ENCODE results near the gene MIER2.

The MIER2 gene

DNA sequence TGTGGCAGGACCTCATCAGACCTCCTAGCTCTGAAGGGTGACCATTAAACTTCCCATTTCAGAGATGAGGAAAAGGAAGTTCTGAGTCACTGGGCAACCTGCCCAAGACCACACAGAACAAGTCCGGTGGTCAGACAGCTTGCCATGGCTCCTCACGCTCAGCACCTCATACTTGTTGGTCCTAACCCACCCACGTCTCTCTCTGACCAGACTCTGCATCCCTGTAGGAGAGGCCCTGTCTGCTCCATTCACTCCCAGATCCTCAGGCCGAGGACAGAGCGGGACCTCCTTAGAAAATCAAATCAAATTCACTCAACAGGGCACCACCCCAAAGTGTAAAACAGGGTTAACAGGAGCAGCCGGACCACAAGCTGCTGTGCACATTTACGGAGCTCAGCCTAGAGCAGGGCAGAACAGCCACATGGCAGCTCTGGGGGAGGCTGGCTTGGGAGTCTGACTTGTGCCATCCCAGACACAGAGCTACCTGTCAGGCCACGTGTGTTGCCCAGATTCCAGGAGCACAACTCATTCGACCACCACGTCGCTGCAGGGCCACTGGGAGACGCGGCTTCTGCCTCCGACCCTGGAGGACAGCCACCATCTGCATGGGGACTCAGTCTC, 1.7 kb downstream of the MIER2 start:
- H2AFZ ChIP-seq (ENCODE audit: low read depth, low read length): no peak overlapping the region
- H4K20me1 ChIP-seq (ENCODE audit: insufficient read depth, low read length): peaks cover 43% of the 10 kb centered on the region
- TF ChIP-seq, protein P1, sequence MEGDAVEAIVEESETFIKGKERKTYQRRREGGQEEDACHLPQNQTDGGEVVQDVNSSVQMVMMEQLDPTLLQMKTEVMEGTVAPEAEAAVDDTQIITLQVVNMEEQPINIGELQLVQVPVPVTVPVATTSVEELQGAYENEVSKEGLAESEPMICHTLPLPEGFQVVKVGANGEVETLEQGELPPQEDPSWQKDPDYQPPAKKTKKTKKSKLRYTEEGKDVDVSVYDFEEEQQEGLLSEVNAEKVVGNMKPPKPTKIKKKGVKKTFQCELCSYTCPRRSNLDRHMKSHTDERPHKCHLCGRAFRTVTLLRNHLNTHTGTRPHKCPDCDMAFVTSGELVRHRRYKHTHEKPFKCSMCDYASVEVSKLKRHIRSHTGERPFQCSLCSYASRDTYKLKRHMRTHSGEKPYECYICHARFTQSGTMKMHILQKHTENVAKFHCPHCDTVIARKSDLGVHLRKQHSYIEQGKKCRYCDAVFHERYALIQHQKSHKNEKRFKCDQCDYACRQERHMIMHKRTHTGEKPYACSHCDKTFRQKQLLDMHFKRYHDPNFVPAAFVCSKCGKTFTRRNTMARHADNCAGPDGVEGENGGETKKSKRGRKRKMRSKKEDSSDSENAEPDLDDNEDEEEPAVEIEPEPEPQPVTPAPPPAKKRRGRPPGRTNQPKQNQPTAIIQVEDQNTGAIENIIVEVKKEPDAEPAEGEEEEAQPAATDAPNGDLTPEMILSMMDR (IDR thresholded peaks at IDR 0.05; ENCODE audit: borderline replicate concordance, extremely low read depth, low read length, poor library complexity, severe bottlenecking): no peak
- no peak for TF ChIP-seq EZH2 (IDR thresholded peaks at IDR 0.05; ENCODE audit: borderline replicate concordance, low read depth, low read length, severe bottlenecking)
- peaks cover 38% of the 10 kb centered on the region for H3K36me3 ChIP-seq (ENCODE audit: insufficient read depth, low read length)
- H3K79me2 ChIP-seq (ENCODE audit: insufficient read depth, low read length): peaks cover 63% of the 10 kb centered on the region
- no peak for ATAC-seq (ENCODE audit: insufficient read depth, low read depth)
- H3K9ac ChIP-seq (ENCODE audit: low read depth, low read length): peak overlapping the region; percentile 84
- DNase-seq: no peak
- peaks cover 55% of the 10 kb centered on the region for H3K4me1 ChIP-seq (ENCODE audit: insufficient read depth, low read length)
- peak overlapping the region in 1 of 2 experiments; percentile 80; a peak in 2 of 4 replicates for H3K4me3 ChIP-seq (ENCODE audit: low read depth in 1 of 2, low read length in 2 of 2)
- peak overlapping the region; percentile 85 for H3K4me2 ChIP-seq (ENCODE audit: insufficient read depth, low read length)
- no peaks in the 10 kb centered on the region for H3K9me3 ChIP-seq (ENCODE audit: insufficient read depth, low read length, severe bottlenecking)
- H3K27me3 ChIP-seq (ENCODE audit: insufficient read depth, low read length, poor library complexity): no peaks in the 10 kb centered on the region
- H3K27ac ChIP-seq (ENCODE audit: low read length): peak overlapping the region; percentile 71

DNA sequence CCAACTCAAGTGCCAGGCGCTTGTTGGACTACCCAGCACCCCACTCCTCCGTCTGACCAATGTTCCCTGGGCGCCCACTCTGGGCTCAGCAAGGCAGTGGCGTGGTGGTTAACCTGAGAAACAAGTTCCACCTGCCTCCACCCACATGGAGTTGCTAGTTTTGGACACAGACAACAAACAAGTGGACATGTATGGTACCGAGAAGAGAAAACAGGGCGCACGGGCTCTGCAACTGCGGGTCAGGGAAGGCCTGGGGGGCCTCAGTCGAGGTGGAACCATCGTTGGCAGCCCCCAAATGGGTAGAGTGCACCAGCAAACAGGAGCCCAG, 2.5 kb downstream of the MIER2 start:
- Histone ChIP-seq H3K4me1 (ENCODE audit: insufficient read depth, low read length) (peaks cover 55% of the 10 kb centered on the region), H2AFZ (ENCODE audit: low read depth, low read length) (no peak overlapping the region), H3K79me2 (ENCODE audit: insufficient read depth, low read length) (peaks cover 70% of the 10 kb centered on the region), H3K9me3 (ENCODE audit: insufficient read depth, low read length, severe bottlenecking) (no peaks in the 10 kb centered on the region), H3K36me3 (ENCODE audit: insufficient read depth, low read length) (peaks cover 38% of the 10 kb centered on the region), H3K9ac (ENCODE audit: low read depth, low read length) (peak overlapping the region; percentile 84; the same call in 1 of the 2 replicates), H3K4me3 (ENCODE audit: low read depth in 1 of 2, low read length in 2 of 2) (peak overlapping the region in 1 of 2 experiments; percentile 80; a peak in 2 of 4 replicates), H3K27me3 (ENCODE audit: insufficient read depth, low read length, poor library complexity) (no peaks in the 10 kb centered on the region), H3K27ac (ENCODE audit: low read length) (peak overlapping the region; percentile 22; the same call in 1 of the 2 replicates), H4K20me1 (ENCODE audit: insufficient read depth, low read length) (peaks cover 46% of the 10 kb centered on the region), H3K4me2 (ENCODE audit: insufficient read depth, low read length) (peak overlapping the region; percentile 85)
- ATAC-seq (ENCODE audit: insufficient read depth, low read depth) (no peak), DNase-seq (no peak)
- TF ChIP-seq, protein P1 (IDR thresholded peaks at IDR 0.05; ENCODE audit: borderline replicate concordance, extremely low read depth, low read length, poor library complexity, severe bottlenecking): no peak
- no peak for TF ChIP-seq EZH2 (IDR thresholded peaks at IDR 0.05; ENCODE audit: borderline replicate concordance, low read depth, low read length, severe bottlenecking)

DNA sequence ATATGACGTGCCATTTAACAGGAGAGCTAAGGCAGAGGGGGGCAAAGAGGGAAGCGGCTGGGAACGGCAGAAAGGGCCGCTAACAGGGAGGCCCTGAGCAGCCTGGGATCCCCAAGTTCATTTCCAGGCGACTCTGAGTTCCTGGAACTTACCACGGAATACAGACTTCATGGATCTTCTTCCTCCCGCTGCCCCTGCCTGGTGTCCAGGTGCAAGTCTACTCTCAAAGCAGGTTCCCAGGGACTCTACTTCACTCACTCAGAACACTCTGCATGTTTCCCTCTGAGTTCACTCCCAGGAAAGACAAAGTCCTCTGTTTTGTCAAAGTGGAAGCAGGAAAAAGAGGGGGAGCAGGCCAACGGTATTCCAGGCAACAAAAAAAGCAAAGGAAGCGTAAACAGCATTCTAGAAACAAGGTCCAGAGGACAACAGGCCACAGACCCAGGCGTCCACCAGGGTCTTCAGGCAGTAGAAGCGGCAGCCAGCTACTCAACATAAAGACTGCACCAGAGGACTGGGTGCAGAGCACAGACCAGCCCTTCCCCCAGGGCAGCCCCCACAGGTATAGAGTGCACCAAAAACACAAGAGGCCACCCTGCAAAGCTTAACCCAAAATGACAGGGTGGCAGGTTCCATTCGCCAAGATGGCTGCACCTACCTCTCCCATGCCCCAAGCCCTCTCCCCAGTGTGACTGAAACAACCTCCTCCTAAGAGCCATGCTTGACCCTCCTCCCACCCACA, 3.0 kb downstream of the MIER2 start:
- Histone ChIP-seq H3K9me3 (ENCODE audit: insufficient read depth, low read length, severe bottlenecking) (no peaks in the 10 kb centered on the region), H3K4me3 (ENCODE audit: low read depth in 1 of 2, low read length in 2 of 2) (peak overlapping the region in 1 of 2 experiments; percentile 80; a peak in 2 of 4 replicates), H3K9ac (ENCODE audit: low read depth, low read length) (0 out of 2 replicates have a peak overlapping the region, but pooled peaks have one; percentile 5), H2AFZ (ENCODE audit: low read depth, low read length) (no peak overlapping the region), H3K27me3 (ENCODE audit: insufficient read depth, low read length, poor library complexity) (no peaks in the 10 kb centered on the region), H3K4me1 (ENCODE audit: insufficient read depth, low read length) (peaks cover 55% of the 10 kb centered on the region), H3K79me2 (ENCODE audit: insufficient read depth, low read length) (peaks cover 74% of the 10 kb centered on the region), H4K20me1 (ENCODE audit: insufficient read depth, low read length) (peaks cover 46% of the 10 kb centered on the region), H3K4me2 (ENCODE audit: insufficient read depth, low read length) (peak overlapping the region; percentile 85), H3K27ac (ENCODE audit: low read length) (peak overlapping the region; percentile 22; the same call in 1 of the 2 replicates), H3K36me3 (ENCODE audit: insufficient read depth, low read length) (peaks cover 39% of the 10 kb centered on the region)
- ATAC-seq (ENCODE audit: insufficient read depth, low read depth) (no peak), DNase-seq (no peak)
- TF ChIP-seq, protein P1 (IDR thresholded peaks at IDR 0.05; ENCODE audit: borderline replicate concordance, extremely low read depth, low read length, poor library complexity, severe bottlenecking): no peak
- no peak for TF ChIP-seq EZH2 (IDR thresholded peaks at IDR 0.05; ENCODE audit: borderline replicate concordance, low read depth, low read length, severe bottlenecking)
